ENCODE measurements around the gene SAA4. TPM values are rescaled to one million over a fixed set of nuclear protein-coding genes. Genes with fewer than 3 reads are reported as not detected.
"Not testable (repeated sequence)": the region's sequence is repeated elsewhere in the genome, so short reads cannot be mapped to it uniquely, and the experiment has no call there.

The SAA4 gene
- polyA plus RNA-seq, 1 donor from 2014 or later, result 0.58 TPM

GRCh38 chr11:18267335-18268133, 30.9 kb upstream of the SAA4 start:
- H4K20me1 ChIP-seq (ENCODE audit: insufficient read depth); H3K9ac ChIP-seq (ENCODE audit: low read length); H3K27ac ChIP-seq (ENCODE audit: low read length); H3K36me3 ChIP-seq (ENCODE audit: insufficient read depth, low read length); H3K4me3 ChIP-seq (ENCODE audit: low read length); H3K79me2 ChIP-seq (replicated peaks; ENCODE audit: insufficient read depth, low read length); H2AFZ ChIP-seq (ENCODE audit: low read depth, low read length); H3K9me3 ChIP-seq (ENCODE audit: low read length); H3K4me2 ChIP-seq (ENCODE audit: low read length); H3F3A ChIP-seq (ENCODE audit: insufficient read depth, low read length, poor library complexity, severe bottlenecking); H3K9me2 ChIP-seq (ENCODE audit: insufficient read depth, low read length); H3K27me3 ChIP-seq (ENCODE audit: insufficient read depth, low read depth, low read length): not testable (repeated sequence)

DNA sequence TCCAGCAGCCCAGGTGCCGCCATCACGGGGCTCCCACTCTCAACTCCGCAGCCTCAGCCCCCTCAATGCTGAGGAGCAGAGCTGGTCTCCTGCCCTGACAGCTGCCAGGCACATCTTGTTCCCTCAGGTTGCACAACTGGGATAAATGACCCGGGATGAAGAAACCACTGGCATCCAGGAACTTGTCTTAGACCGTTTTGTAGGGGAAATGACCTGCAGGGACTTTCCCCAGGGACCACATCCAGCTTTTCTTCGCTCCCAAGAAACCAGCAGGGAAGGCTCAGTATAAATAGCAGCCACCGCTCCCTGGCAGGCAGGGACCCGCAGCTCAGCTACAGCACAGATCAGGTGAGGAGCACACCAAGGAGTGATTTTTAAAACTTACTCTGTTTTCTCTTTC, 29.3 kb upstream of the SAA4 start, which contains the start of gene SAA1:
TSS of gene SAA1 (plus strand) at position 316 of the 400 bp plus-strand sequence. CDS start 624 bp downstream, outside the sequence.
- Histone ChIP-seq H3F3A (ENCODE audit: insufficient read depth, low read length, poor library complexity, severe bottlenecking) (no peaks in the 10 kb centered on the region), H3K4me3 (ENCODE audit: low read length) (no peak within 1 kb of the TSS), H3K27ac (ENCODE audit: low read length) (no peak within 1 kb of the TSS), H3K27me3 (ENCODE audit: insufficient read depth, low read depth, low read length) (no peaks in the 10 kb centered on the region), H3K9ac (ENCODE audit: low read length) (no peak within 1 kb of the TSS), H3K9me2 (ENCODE audit: insufficient read depth, low read length) (no peaks in the 10 kb centered on the region), H2AFZ (ENCODE audit: low read depth, low read length) (no peak within 1 kb of the TSS), H4K20me1 (ENCODE audit: insufficient read depth) (no peaks in the 10 kb centered on the region), H3K4me2 (ENCODE audit: low read length) (no peak within 1 kb of the TSS), H3K9me3 (ENCODE audit: low read length) (no peaks in the 10 kb centered on the region), H3K79me2 (replicated peaks; ENCODE audit: insufficient read depth, low read length) (no peaks in the 10 kb centered on the region), H3K36me3 (ENCODE audit: insufficient read depth, low read length) (no peaks in the 10 kb centered on the region)
- TF ChIP-seq REST (IDR thresholded peaks at IDR 0.05; ENCODE audit: borderline replicate concordance) (no peak), TAF1 (IDR thresholded peaks at IDR 0.05; ENCODE audit: low read depth) (no peak), POLR2AphosphoS5 (IDR thresholded peaks at IDR 0.05) (no peak), SMC3 (conservative IDR thresholded peaks at IDR 0.05; ENCODE audit: poor library complexity) (no peak), EP300 (conservative IDR thresholded peaks at IDR 0.05; ENCODE audit: poor library complexity, severe bottlenecking) (no peak), EZH2 (IDR thresholded peaks at IDR 0.05; ENCODE audit: borderline replicate concordance, insufficient read depth, low read length, poor library complexity, severe bottlenecking) (no peak), RAD21 (conservative IDR thresholded peaks at IDR 0.05) (no peak), MXI1 (conservative IDR thresholded peaks at IDR 0.05; ENCODE audit: poor library complexity, severe bottlenecking) (no peak)

DNA sequence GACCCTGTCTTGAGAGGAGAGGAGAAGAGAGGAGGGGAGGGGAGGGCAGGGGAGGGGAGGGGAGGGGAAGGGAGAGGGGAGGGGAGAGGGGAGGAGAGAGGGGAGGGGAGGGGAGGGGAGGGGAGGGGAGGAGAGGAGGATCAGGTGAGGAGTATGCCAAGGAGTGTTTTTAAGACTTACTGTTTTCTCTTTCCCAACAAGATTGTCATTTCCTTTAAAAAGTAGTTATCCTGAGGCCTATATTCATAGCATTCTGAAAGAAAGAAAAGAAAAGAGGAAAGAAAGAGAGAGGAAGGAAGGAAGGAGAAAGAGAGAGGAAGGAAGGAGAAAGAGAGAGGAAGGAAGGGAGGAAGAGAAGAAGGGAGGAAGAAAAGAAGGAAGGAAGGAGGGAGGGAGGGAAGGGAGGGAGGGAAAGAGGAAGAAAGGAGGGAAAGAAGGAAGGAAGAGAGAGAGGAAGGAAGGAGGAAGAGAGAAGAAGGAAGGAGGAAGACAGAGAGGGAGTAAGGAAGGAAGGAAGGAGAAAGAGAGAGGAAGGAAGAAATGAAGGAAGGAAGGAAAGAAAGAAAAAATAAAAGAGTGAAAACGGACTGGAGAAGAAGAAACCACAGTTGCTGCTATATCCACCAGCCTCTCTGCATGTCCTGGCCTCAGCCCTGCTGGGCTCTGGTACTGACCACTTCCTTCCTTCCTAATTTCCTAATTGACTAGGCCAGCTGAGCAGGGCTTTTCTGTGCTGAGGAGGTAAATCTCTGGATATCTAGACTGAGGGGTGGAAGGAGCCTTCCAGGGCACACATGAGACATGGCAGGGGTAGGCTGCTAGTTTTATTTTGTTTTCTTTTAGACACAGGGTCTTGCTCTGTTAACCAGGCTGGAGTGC, 28.3 kb upstream of the SAA4 start:
- Histone ChIP-seq H3F3A (ENCODE audit: insufficient read depth, low read length, poor library complexity, severe bottlenecking) (no peaks in the 10 kb centered on the region), H3K9me3 (ENCODE audit: low read length) (no peaks in the 10 kb centered on the region), H3K36me3 (ENCODE audit: insufficient read depth, low read length) (no peaks in the 10 kb centered on the region), H3K4me2 (ENCODE audit: low read length) (no peak overlapping the region), H3K79me2 (replicated peaks; ENCODE audit: insufficient read depth, low read length) (no peaks in the 10 kb centered on the region), H3K27ac (ENCODE audit: low read length) (no peak overlapping the region), H4K20me1 (ENCODE audit: insufficient read depth) (no peaks in the 10 kb centered on the region), H3K27me3 (ENCODE audit: insufficient read depth, low read depth, low read length) (no peaks in the 10 kb centered on the region), H3K9me2 (ENCODE audit: insufficient read depth, low read length) (no peaks in the 10 kb centered on the region), H3K9ac (ENCODE audit: low read length) (no peak overlapping the region), H2AFZ (ENCODE audit: low read depth, low read length) (no peak overlapping the region), H3K4me3 (ENCODE audit: low read length) (no peak overlapping the region)
- no peak for TF ChIP-seq TAF1 (IDR thresholded peaks at IDR 0.05; ENCODE audit: low read depth)
- TF ChIP-seq, protein P1, sequence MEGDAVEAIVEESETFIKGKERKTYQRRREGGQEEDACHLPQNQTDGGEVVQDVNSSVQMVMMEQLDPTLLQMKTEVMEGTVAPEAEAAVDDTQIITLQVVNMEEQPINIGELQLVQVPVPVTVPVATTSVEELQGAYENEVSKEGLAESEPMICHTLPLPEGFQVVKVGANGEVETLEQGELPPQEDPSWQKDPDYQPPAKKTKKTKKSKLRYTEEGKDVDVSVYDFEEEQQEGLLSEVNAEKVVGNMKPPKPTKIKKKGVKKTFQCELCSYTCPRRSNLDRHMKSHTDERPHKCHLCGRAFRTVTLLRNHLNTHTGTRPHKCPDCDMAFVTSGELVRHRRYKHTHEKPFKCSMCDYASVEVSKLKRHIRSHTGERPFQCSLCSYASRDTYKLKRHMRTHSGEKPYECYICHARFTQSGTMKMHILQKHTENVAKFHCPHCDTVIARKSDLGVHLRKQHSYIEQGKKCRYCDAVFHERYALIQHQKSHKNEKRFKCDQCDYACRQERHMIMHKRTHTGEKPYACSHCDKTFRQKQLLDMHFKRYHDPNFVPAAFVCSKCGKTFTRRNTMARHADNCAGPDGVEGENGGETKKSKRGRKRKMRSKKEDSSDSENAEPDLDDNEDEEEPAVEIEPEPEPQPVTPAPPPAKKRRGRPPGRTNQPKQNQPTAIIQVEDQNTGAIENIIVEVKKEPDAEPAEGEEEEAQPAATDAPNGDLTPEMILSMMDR (IDR thresholded peaks at IDR 0.05; ENCODE audit: poor library complexity, severe bottlenecking), result no peak
- no peak for TF ChIP-seq EP300 (conservative IDR thresholded peaks at IDR 0.05; ENCODE audit: poor library complexity, severe bottlenecking)
- TF ChIP-seq EZH2 (IDR thresholded peaks at IDR 0.05; ENCODE audit: borderline replicate concordance, insufficient read depth, low read length, poor library complexity, severe bottlenecking), result no peak
- no peak for TF ChIP-seq POLR2AphosphoS5 (IDR thresholded peaks at IDR 0.05)
- no peak for TF ChIP-seq MXI1 (conservative IDR thresholded peaks at IDR 0.05; ENCODE audit: poor library complexity, severe bottlenecking)
- TF ChIP-seq RAD21 (conservative IDR thresholded peaks at IDR 0.05), result no peak
- TF ChIP-seq SMC3 (conservative IDR thresholded peaks at IDR 0.05; ENCODE audit: poor library complexity), result no peak
- no peak for TF ChIP-seq REST (IDR thresholded peaks at IDR 0.05; ENCODE audit: borderline replicate concordance)
